WI38 (cell line): Measurements from ENCODE around the gene TNFAIP8L2.

ENCODE experiments used
- H3K4me3 ChIP-seq: 2 replicates; pipeline ENCODE4 v1.5.1; 2011; ENCODE audit warnings: low read depth, mild to moderate bottlenecking, control low read depth, low read length
- TF ChIP-seq, protein P1 (sequence below): IDR thresholded peaks from 2 replicates; pipeline ENCODE4 v1.5.1; 2012; ENCODE audit warnings: low read depth, mild to moderate bottlenecking, control low read depth, low read length

TNFAIP8L2 gene

GRCh38 chr1:151137789-151138188 is 18.7 kb upstream of the TNFAIP8L2 start:
- H3K4me3 ChIP-seq = no peak overlapping the region
- TF ChIP-seq, protein P1, sequence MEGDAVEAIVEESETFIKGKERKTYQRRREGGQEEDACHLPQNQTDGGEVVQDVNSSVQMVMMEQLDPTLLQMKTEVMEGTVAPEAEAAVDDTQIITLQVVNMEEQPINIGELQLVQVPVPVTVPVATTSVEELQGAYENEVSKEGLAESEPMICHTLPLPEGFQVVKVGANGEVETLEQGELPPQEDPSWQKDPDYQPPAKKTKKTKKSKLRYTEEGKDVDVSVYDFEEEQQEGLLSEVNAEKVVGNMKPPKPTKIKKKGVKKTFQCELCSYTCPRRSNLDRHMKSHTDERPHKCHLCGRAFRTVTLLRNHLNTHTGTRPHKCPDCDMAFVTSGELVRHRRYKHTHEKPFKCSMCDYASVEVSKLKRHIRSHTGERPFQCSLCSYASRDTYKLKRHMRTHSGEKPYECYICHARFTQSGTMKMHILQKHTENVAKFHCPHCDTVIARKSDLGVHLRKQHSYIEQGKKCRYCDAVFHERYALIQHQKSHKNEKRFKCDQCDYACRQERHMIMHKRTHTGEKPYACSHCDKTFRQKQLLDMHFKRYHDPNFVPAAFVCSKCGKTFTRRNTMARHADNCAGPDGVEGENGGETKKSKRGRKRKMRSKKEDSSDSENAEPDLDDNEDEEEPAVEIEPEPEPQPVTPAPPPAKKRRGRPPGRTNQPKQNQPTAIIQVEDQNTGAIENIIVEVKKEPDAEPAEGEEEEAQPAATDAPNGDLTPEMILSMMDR = no peak

DNA sequence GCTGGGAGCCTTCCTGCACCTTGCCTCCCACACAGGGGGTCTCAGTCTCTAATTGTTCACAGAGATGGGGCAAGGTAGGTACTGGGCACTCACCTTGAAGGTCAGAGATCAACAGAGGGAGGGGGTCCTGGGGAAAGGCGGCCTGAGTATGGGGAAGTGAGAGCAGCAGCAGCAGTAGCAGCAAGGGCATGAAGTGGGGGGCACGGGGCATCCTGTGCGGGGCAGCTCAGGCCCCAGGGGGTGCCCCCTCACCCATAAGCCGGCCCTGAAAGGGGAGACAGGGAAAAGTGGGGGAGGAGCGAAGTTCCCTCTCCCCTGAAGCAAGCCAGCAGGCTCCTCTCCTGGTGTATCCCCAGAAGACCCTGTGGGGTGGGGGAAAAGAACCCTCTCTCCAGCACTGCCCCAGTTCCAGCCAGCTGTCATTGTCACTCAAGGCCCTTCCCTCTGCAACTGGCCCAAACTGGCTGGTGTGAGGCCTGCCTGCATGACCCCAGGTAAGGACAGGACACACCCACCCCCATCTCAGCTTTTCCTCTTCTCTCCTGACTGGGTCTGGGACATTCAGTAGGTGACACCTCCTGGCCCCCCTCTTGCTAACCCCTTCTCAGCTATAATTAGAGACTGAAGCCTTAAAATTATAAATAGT is 13.9 kb upstream of the TNFAIP8L2 start:
- H3K4me3 ChIP-seq = no peak overlapping the region
- TF ChIP-seq, protein P1 = no peak

- H3K4me3 ChIP-seq = no peak overlapping the region
- TF ChIP-seq, protein P1 = no peak
Observed at GRCh38 chr1:151143057-151143435, 13.4 kb upstream of the TNFAIP8L2 start.

DNA sequence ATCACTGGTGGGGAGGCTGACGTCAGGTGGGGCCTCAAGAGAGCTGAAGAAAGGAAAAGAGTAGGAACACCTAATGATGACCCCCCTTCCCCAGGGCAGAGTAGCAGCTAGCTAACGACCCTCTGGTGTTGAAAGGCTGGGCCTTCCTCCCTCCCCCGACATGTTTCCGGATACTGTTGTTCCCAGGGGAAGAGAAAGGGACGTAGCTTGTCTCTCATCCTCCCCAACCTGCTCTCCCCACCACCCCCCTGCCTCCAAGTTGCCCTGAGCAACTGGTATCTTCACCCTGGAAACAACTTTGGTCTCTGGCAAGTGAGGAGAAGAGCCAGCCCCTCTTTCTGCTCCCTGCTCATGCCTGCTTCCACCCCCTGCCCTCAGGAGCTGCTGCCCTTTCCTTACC is 12.5 kb upstream of the TNFAIP8L2 start:
- no peak overlapping the region for H3K4me3 ChIP-seq
- TF ChIP-seq, protein P1 = no peak

DNA sequence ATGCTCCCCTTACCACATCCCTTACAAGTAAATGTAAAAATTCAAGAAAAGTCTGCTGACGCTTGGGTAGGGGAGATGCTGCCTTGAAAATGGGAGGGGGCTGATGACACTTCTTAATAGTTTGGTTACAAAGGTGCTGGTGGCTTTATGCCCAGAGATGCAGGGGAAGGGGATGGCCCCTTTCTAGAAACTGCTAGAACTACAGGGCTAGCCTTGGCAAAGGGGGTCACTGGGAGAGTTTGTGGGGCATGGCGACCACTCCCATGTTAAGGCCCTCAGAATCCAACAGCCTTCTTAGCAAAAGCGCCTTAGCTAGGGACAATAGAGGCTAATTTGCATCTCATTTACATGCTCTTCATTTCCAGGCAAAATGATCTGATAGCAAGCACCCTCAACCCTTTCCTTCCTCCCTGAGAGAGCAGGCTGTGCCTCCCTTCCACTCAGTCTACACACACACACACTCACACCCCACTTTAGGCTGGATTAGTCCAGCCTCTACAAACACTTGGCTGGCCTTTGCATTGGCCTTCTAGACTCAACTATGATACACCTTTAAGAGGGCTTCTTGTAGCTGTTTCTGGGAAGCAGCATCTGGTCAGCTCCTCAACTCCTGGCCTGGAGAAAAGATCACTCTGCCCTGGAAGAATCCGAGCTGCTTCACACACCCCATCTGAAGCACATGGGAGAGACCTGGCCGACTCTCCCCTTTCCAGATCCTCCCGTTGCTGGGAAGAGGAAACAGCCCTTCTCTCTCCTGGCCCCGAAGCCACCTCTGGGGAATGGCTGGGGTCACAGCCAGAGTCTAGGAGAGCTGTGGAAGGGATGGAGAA is 11.8 kb upstream of the TNFAIP8L2 start:
- H3K4me3 ChIP-seq = no peak overlapping the region
- TF ChIP-seq, protein P1 = no peak

- TF ChIP-seq, protein P1 = no peak
- peak overlapping the region; percentile 69 for H3K4me3 ChIP-seq
Observed at GRCh38 chr1:151145304-151146071, 11.0 kb upstream of the TNFAIP8L2 start.
